Pancreas (tissue), 10 donors: Measurements from ENCODE around the gene SPTB. TPM values are rescaled to one million over a fixed set of nuclear protein-coding genes. Genes with fewer than 3 reads are reported as not detected.

ENCODE experiments used
- ATAC-seq, 4 donors: fragments of 200-7000 bp; cut with Tn5 transposase; one replicate each; pipeline versions ENCODE4 v1.8.0 to v1.9.1; 2020; ENCODE audit warnings: mild to moderate bottlenecking in 4 of 4, moderate library complexity in 4 of 4
- DNase-seq, 6 donors: peaks; one replicate each; pipeline ENCODE4 v3.0.0-alpha.2; 2020
- FAIRE-seq: peaks from 2 replicates; lab custom pipeline; 2012; peaks lifted over from hg19 to GRCh38; lab: Jason Lieb, UNC
- H3K27ac ChIP-seq, 4 donors: fragments of 200-600 bp; sonication (generic); 1 replicate in 3 of 4; 2 replicates in 1 of 4; pipeline versions ENCODE4 v1.5.0 to v1.8.0; 2020
- H3K27me3 ChIP-seq, 4 donors: fragments of 200-600 bp; one replicate each; pipeline ENCODE4 v1.8.0; 2021
- H3K36me3 ChIP-seq, 3 donors: fragments of 200-600 bp; sonication (generic) in 1 of 3; one replicate each; pipeline versions ENCODE4 v1.5.0 to v1.8.0; 2020 to 2021
- H3K4me1 ChIP-seq, 3 donors: fragments of 200-600 bp; one replicate each; pipeline ENCODE4 v1.8.0; 2021
- H3K4me3 ChIP-seq, 4 donors: fragments of 200-600 bp; sonication (generic) in 2 of 4; one replicate each; pipeline versions ENCODE4 v1.5.0 to v1.8.0; 2020 to 2021
- H3K9me3 ChIP-seq, 4 donors: fragments of 200-600 bp; one replicate each; pipeline ENCODE4 v1.8.0; 2021
- CTCF ChIP-seq, 4 donors: fragments of 200-600 bp; sonication (generic) in 3 of 4; IDR thresholded peaks; one replicate each; pipeline versions ENCODE4 v1.5.0 to v1.8.0; 2021; ENCODE audit warnings: antibody characterized with exemption in 4 of 4
- WGBS, 2 donors: extraction: QIAGEN DNeasy Blood & Tissue Kit; methylation state at CpG; one replicate each; pipeline ENCODE4 v1.1.7; 2013; 5-methylcytosine and 5-hydroxymethylcytosine counted together
- intact Hi-C, 3 donors: fragments of 100-400 bp; cut with DNase I; formaldehyde crosslinking; loops; one replicate each; pipeline versions ENCODE4 v1.11.1 to v1.14.2; 2022
- polyA plus RNA-seq, 2 donors: library from polyadenylated mRNA; stranded (reverse); fragments of 200-250 nt; gene quantifications; one replicate each; pipeline ENCODE4 v1.2.3, GENCODE V29; 2013
- total RNA-seq, 6 donors: library from RNA; stranded (reverse); fragmentation: NEBNext Ultra II Directional in 4 of 6; extraction: Animal tissue kit (Norgen Biotek cat#: 25700) in 4 of 6; gene quantifications; one replicate each; pipeline versions ENCODE4 v1.2.1 to v1.2.4, GENCODE V29; 2021 to 2023
- donor health status: healthy with polysubstance abuse.
- donor health status: DM: no; HTN: no; CAD: no; lungs with moderate emphysema.
- donor health status: DM: no; HTN: no; CAD: no.
- donor health status: control.
- donor health status: control.
- donor health status: Bipolar disorder and iron deficiency.
- donor health status: DM: yes; HTN: yes; CAD: no.
- donor health status: DM: no; HTN: no; CAD: no.
- donor health status: DM: no; HTN: no; CAD: no.
- donor health status: DM: yes; HTN: yes; CAD: no.

The SPTB gene
- total and polyA plus RNA-seq, 8 donors = 0.73 to 6.5 (median 2.8) TPM

GRCh38 chr14:64801800-64802199 lies 77.9 kb downstream of the SPTB start:
- H3K27me3 ChIP-seq = no peaks in the 10 kb centered on the region
- H3K27ac ChIP-seq = no peak overlapping the region
- intact Hi-C loops = no loop called here
- TF ChIP-seq CTCF (IDR thresholded peaks at IDR 0.05) = no peak
- no peak for ATAC-seq
- 94 to 96% methylated on average over 1 of the region's 1 CpG for WGBS, 2 donors
- H3K4me1 ChIP-seq = peaks cover 0 to 9% (median 5%) of the 10 kb centered on the region in 3 donors
- no peak for DNase-seq
- no peaks in the 10 kb centered on the region for H3K36me3 ChIP-seq
- H3K9me3 ChIP-seq = no peaks in the 10 kb centered on the region
- no peak overlapping the region for H3K4me3 ChIP-seq
- no peak for FAIRE-seq

GRCh38 chr14:64801046-64801445 lies 78.7 kb downstream of the SPTB start:
- Histone ChIP-seq H3K4me3 (no peak overlapping the region), H3K36me3 (no peaks in the 10 kb centered on the region), H3K4me1 (peaks cover 0 to 4% (median 2%) of the 10 kb centered on the region in 3 donors), H3K27me3 (no peaks in the 10 kb centered on the region), H3K27ac (no peak overlapping the region), H3K9me3 (no peaks in the 10 kb centered on the region)
- DNase-seq = peak in 2 of 6 donors; percentile 40 to 62
- FAIRE-seq = no peak
- no peak for ATAC-seq
- 74 to 81% methylated on average over 11 of the region's 11 CpGs for WGBS, 2 donors
- no peak for TF ChIP-seq CTCF (IDR thresholded peaks at IDR 0.05)
- intact Hi-C loops = no loop called here

GRCh38 chr14:64800000-64800399 lies 79.7 kb downstream of the SPTB start:
- FAIRE-seq = no peak

GRCh38 chr14:64799555-64799954 lies 80.2 kb downstream of the SPTB start:
- FAIRE-seq (no peak), ATAC-seq (no peak), DNase-seq (no peak)
- 88 to 96% methylated on average over 10 of the region's 10 CpGs for WGBS, 2 donors
- Histone ChIP-seq H3K4me1 (no peaks in the 10 kb centered on the region), H3K36me3 (no peaks in the 10 kb centered on the region), H3K27me3 (no peaks in the 10 kb centered on the region), H3K27ac (no peak overlapping the region), H3K4me3 (no peak overlapping the region), H3K9me3 (no peaks in the 10 kb centered on the region)
- intact Hi-C loops = no loop called here
- no peak for TF ChIP-seq CTCF (IDR thresholded peaks at IDR 0.05)

More at GRCh38 chr14:64800000-64800399, 79.7 kb downstream of the SPTB start:
- DNase-seq (peak in 1 of 6 donors; percentile 43), ATAC-seq (peak in 3 of 4 donors; percentile 51 to 81 (median 74))
- TF ChIP-seq CTCF (IDR thresholded peaks at IDR 0.05) = peak; percentile 23 to 44 (median 34)
- whole genome bisulfite sequencing, 2 donors = 55 to 65% methylated on average over 3 of the region's 3 CpGs
- Histone ChIP-seq H3K27me3 (no peaks in the 10 kb centered on the region), H3K36me3 (no peaks in the 10 kb centered on the region), H3K4me3 (no peak overlapping the region), H3K4me1 (no peaks in the 10 kb centered on the region), H3K9me3 (no peaks in the 10 kb centered on the region), H3K27ac (no peak overlapping the region)
- intact Hi-C loops = no loop called here

DNA sequence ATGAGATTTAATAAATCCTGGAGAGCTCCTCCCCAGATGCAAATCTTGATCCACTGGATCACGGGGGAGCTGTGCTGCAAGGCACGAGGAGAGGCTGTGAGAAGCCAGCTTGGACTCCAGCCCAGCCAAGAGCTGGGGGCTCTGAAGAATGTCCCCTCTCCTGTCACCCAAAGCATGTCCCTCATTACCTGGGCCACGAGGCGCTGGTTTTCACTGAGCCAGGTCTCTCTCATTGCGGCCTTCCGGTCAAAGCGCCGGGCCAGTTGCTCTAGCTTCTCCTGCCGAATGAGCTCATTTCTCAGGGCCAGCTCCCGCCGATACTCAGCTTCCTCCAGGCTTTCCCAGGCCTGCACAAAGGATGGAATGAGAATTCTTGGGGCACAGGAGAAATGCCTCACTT lies 83.3 kb downstream of the SPTB start:
- Histone ChIP-seq H3K4me3 (no peak overlapping the region), H3K36me3 (no peaks in the 10 kb centered on the region), H3K9me3 (no peaks in the 10 kb centered on the region), H3K27me3 (no peaks in the 10 kb centered on the region), H3K27ac (no peak overlapping the region), H3K4me1 (no peaks in the 10 kb centered on the region)
- DNase-seq = no peak
- WGBS, 2 donors = 93 to 97% methylated on average over 11 of the region's 11 CpGs
- intact Hi-C loops = no loop called here
- no peak for FAIRE-seq
- TF ChIP-seq CTCF (IDR thresholded peaks at IDR 0.05) = no peak
- ATAC-seq = no peak
